NCI-H524 (cell line): ENCODE measurements around the gene ADD3.
"Not testable (repeated sequence)": the region's sequence is repeated elsewhere in the genome, so short reads cannot be mapped to it uniquely, and the experiment has no call there.

Experiments
- DNase-seq, 2 experiments: peaks; one replicate each; lab custom pipeline; 2025; lab: John Stamatoyannopoulos, UW

Gene ADD3

GRCh38 chr10:110101464-110102144 lies 93.8 kb downstream of the ADD3 start:
- DNase-seq = no peak

- DNase-seq = no peak
Observed at GRCh38 chr10:110103921-110104461, 96.2 kb downstream of the ADD3 start.

GRCh38 chr10:110105873-110106272 lies 98.1 kb downstream of the ADD3 start:
- DNase-seq = no peak

GRCh38 chr10:110107430-110107829 lies 99.6 kb downstream of the ADD3 start:
- no peak for DNase-seq

- no peak for DNase-seq
Observed at GRCh38 chr10:110107887-110108286, 100.1 kb downstream of the ADD3 start.

GRCh38 chr10:110109511-110109910 lies 101.7 kb downstream of the ADD3 start:
- DNase-seq = no peak

GRCh38 chr10:110110338-110110737 lies 102.6 kb downstream of the ADD3 start:
- DNase-seq = no peak

- no peak for DNase-seq
Observed at GRCh38 chr10:110113670-110114337, 106.0 kb downstream of the ADD3 start.

- not testable (repeated sequence) for DNase-seq
Observed at GRCh38 chr10:110114668-110115067, 106.9 kb downstream of the ADD3 start.

- no peak for DNase-seq
Observed at GRCh38 chr10:110115784-110116520, 108.2 kb downstream of the ADD3 start.

- no peak for DNase-seq
Observed at GRCh38 chr10:110118891-110119621, 111.3 kb downstream of the ADD3 start.

- no peak for DNase-seq
Observed at GRCh38 chr10:110123594-110123993, 115.8 kb downstream of the ADD3 start.

- no peak for DNase-seq
Observed at GRCh38 chr10:110129490-110129889, 121.7 kb downstream of the ADD3 start.

- DNase-seq = no peak
Observed at GRCh38 chr10:110134917-110135316, 127.1 kb downstream of the ADD3 start.

GRCh38 chr10:110135836-110136235 lies 128.1 kb downstream of the ADD3 start:
- DNase-seq = not testable (repeated sequence)

GRCh38 chr10:110137142-110137545 lies 129.4 kb downstream of the ADD3 start:
- peak in 1 of 2 experiments; percentile 48 for DNase-seq

- DNase-seq = peak in 1 of 2 experiments; percentile 62
Observed at GRCh38 chr10:110138197-110138812, 130.5 kb downstream of the ADD3 start.

- DNase-seq = no peak
Observed at GRCh38 chr10:110141185-110141584, 133.4 kb downstream of the ADD3 start.

GRCh38 chr10:110141871-110142635 lies 134.3 kb downstream of the ADD3 start:
- no peak for DNase-seq

- no peak for DNase-seq
Observed at GRCh38 chr10:110142965-110143364, 135.2 kb downstream of the ADD3 start.

- DNase-seq = no peak
Observed at GRCh38 chr10:110144507-110144906, 136.7 kb downstream of the ADD3 start.
